Gastrocnemius medialis (tissue), 4 donors: Measurements from ENCODE around the gene MRPL49. TPM values are rescaled to one million over a fixed set of nuclear protein-coding genes. Genes with fewer than 3 reads are reported as not detected.
A peak's percentile ranks its signal among the peaks of the same experiment; 100 is the strongest.

Experiments used
- ATAC-seq, 2 donors: fragments of 150-250 bp; one replicate each; pipeline ENCODE4 v1.9.1; 2016
- DNase-seq, 2 donors: peaks; one replicate each; pipeline ENCODE4 v3.0.0-alpha.2; 2019
- H3K27ac ChIP-seq, 4 donors: fragments of 200-600 bp; sonication (generic); 1 replicate in 1 of 4; 2 replicates in 3 of 4; pipeline ENCODE4 v1.5.1; 2016 to 2018; ENCODE audit warnings: mild to moderate bottlenecking in 2 of 4, moderate library complexity in 1 of 4
- H3K27me3 ChIP-seq, 3 donors: fragments of 200-600 bp; sonication (generic) in 2 of 3; 1 replicate in 1 of 3; 2 replicates in 2 of 3; pipeline versions ENCODE4 v1.5.1 to v1.6.0; 2016 to 2019; ENCODE audit warnings: mild to moderate bottlenecking in 1 of 3, moderate library complexity in 1 of 3
- H3K36me3 ChIP-seq, 2 donors: fragments of 200-600 bp; sonication (generic) in 1 of 2; one replicate each; pipeline ENCODE4 v1.5.1; 2017 to 2018
- H3K4me1 ChIP-seq, 2 donors: fragments of 200-600 bp; sonication (generic) in 1 of 2; one replicate each; pipeline ENCODE4 v1.5.1; 2016 to 2017; ENCODE audit warnings: mild to moderate bottlenecking in 2 of 2
- H3K4me3 ChIP-seq, 4 donors: fragments of 200-600 bp; sonication (generic) in 3 of 4; 1 replicate in 1 of 4; 2 replicates in 3 of 4; pipeline ENCODE4 v1.5.1; 2016 to 2019; ENCODE audit warnings: mild to moderate bottlenecking in 2 of 4
- H3K9me3 ChIP-seq, 3 donors: fragments of 200-600 bp; sonication (generic) in 2 of 3; 1 replicate in 1 of 3; 2 replicates in 2 of 3; pipeline ENCODE4 v1.5.1; 2016 to 2019
- CTCF ChIP-seq, 5 experiments: fragments of 450-650 bp in 3 of 5; fragments of 200-600 bp in 2 of 5; sonication (generic) in 2 of 5; IDR thresholded peaks in 4 of 5; conservative IDR thresholded peaks in 1 of 5; 1 replicate in 4 of 5; 2 replicates in 1 of 5; pipeline ENCODE4 v1.5.1; 2016 to 2019; ENCODE audit warnings: antibody characterized with exemption in 5 of 5, mild to moderate bottlenecking in 3 of 5, moderate library complexity in 3 of 5
- POLR2A ChIP-seq, 2 donors: fragments of 450-650 bp; IDR thresholded peaks; one replicate each; pipeline ENCODE4 v1.6.1; 2017; ENCODE audit warnings: antibody characterized with exemption in 2 of 2, mild to moderate bottlenecking in 2 of 2, moderate library complexity in 2 of 2
- in situ Hi-C, 4 donors: fragments of 200-750 bp; cut with MboI; loops; one replicate each; pipeline versions ENCODE4 v1.15.0 to v1.8.0; 2017; ENCODE audit warnings: low sequenced_read_pairs in 4 of 4
- intact Hi-C: fragments of 100-400 bp; cut with DNase I; formaldehyde crosslinking; loops from one replicate; pipeline ENCODE4 v1.15.1; 2023; ENCODE audit warnings: low total_unique reads
- total RNA-seq, 4 donors: library from RNA; depleted of rRNA; stranded (reverse); fragments of >200 nt; gene quantifications; one replicate each; pipeline versions ENCODE4 v1.1.0 to v1.2.3, GENCODE V29; 2016

MRPL49 gene
- total RNA-seq, 4 donors from 2014 or later = 54.9 to 76.5 (median 63.6) TPM

GRCh38 chr11:65078786-65079342 lies 43.3 kb upstream of the MRPL49 start:
- Histone ChIP-seq H3K9me3 (no peaks in the 10 kb centered on the region), H3K36me3 (no peaks in the 10 kb centered on the region), H3K27ac (no peak overlapping the region), H3K27me3 (no peaks in the 10 kb centered on the region), H3K4me3 (no peak overlapping the region), H3K4me1 (peaks cover 6 to 8% of the 10 kb centered on the region in 2 donors)
- no peak for TF ChIP-seq POLR2A (IDR thresholded peaks at IDR 0.05)
- TF ChIP-seq CTCF (IDR thresholded peaks at IDR 0.05 in 4 of 5, conservative IDR thresholded peaks at IDR 0.05 in 1 of 5) = no peak
- in situ Hi-C loops = no loop called here
- no peak for ATAC-seq
- no peak for DNase-seq
- intact Hi-C loops = no loop called here

- Histone ChIP-seq H3K36me3 (peaks cover 0 to 31% of the 10 kb centered on the region in 2 donors), H3K4me3 (peak overlapping the region; percentile 71 to 95 (median 81)), H3K27me3 (no peaks in the 10 kb centered on the region), H3K9me3 (no peaks in the 10 kb centered on the region), H3K4me1 (peaks cover 12 to 18% of the 10 kb centered on the region in 2 donors), H3K27ac (peak overlapping the region; percentile 90 to 98 (median 91))
- peak in 1 of 2 donors; percentile 1 for ATAC-seq
- in situ Hi-C loops = no loop called here
- no peak for DNase-seq
- no peak for TF ChIP-seq POLR2A (IDR thresholded peaks at IDR 0.05)
- no peak for TF ChIP-seq CTCF (IDR thresholded peaks at IDR 0.05 in 4 of 5, conservative IDR thresholded peaks at IDR 0.05 in 1 of 5)
- intact Hi-C loops = loop anchor here (5.0 kb wide), 1 partner anchor 41 kb away; the partner anchor contains the start of gene SAC3D1
Observed at GRCh38 chr11:65083134-65083833, 38.8 kb upstream of the MRPL49 start.

GRCh38 chr11:65083834-65084597 lies 38.1 kb upstream of the MRPL49 start, which contains the start of the genes CDCA5 and ZFPL1:
Gene CDCA5, minus strand, starts transcription at chr11:65084040. Its CDS starts 62 bp downstream, at chr11:65083978.
Gene ZFPL1, plus strand, starts transcription at chr11:65084222. Its CDS starts 477 bp downstream, at chr11:65084699.
- peak; percentile 98 to 99 for ATAC-seq
- DNase-seq = peak; percentile 90 to 93
- peak within 1 kb of the TSS; percentile 71 to 95 (median 81) for H3K4me3 ChIP-seq
- intact Hi-C loops (loop anchor here (1.0 to 5.0 kb wide), 7 partner anchors 12 to 1261 kb away; partner anchors contain the start of genes BRMS1, FAU, MRPL49 and SAC3D1), in situ Hi-C loops (no loop called here)
- no peaks in the 10 kb centered on the region for H3K9me3 ChIP-seq
- H3K27ac ChIP-seq = peak within 1 kb of the TSS; percentile 90 to 98 (median 91)
- peaks cover 0 to 38% of the 10 kb centered on the region in 2 donors for H3K36me3 ChIP-seq
- H3K4me1 ChIP-seq = peaks cover 12 to 18% of the 10 kb centered on the region in 2 donors
- no peaks in the 10 kb centered on the region for H3K27me3 ChIP-seq
- TF ChIP-seq CTCF (IDR thresholded peaks at IDR 0.05 in 4 of 5, conservative IDR thresholded peaks at IDR 0.05 in 1 of 5) (peak in 1 of 5 experiments; percentile 4), POLR2A (IDR thresholded peaks at IDR 0.05) (peak; percentile 12 to 52)

- TF ChIP-seq POLR2A (IDR thresholded peaks at IDR 0.05) (no peak), CTCF (IDR thresholded peaks at IDR 0.05 in 4 of 5, conservative IDR thresholded peaks at IDR 0.05 in 1 of 5) (no peak)
- peak overlapping the region; percentile 71 to 95 (median 81) for H3K4me3 ChIP-seq
- DNase-seq = no peak
- H3K27ac ChIP-seq = peak overlapping the region; percentile 90 to 98 (median 91)
- H3K36me3 ChIP-seq = peaks cover 0 to 40% of the 10 kb centered on the region in 2 donors
- no peaks in the 10 kb centered on the region for H3K9me3 ChIP-seq
- intact Hi-C loops (loop anchor here (1.0 to 5.0 kb wide), 7 partner anchors 12 to 1261 kb away; partner anchors contain the start of genes BRMS1, FAU, MRPL49 and SAC3D1), in situ Hi-C loops (no loop called here)
- peaks cover 12 to 18% of the 10 kb centered on the region in 2 donors for H3K4me1 ChIP-seq
- peak in 1 of 2 donors; percentile 1 for ATAC-seq
- H3K27me3 ChIP-seq = no peaks in the 10 kb centered on the region
Observed at GRCh38 chr11:65084598-65085375, 37.3 kb upstream of the MRPL49 start.
